Muscle layer of colon (tissue), 2 donors: ENCODE measurements around the gene CYP17A1.

ENCODE experiments used
- H3K27ac ChIP-seq: one replicate; pipeline ENCODE4 v1.7.0; 2013; ENCODE audit warnings: low read depth, mild to moderate bottlenecking, low read length, moderate library complexity
- H3K27me3 ChIP-seq, 2 donors: one replicate each; pipeline ENCODE4 v1.7.0; 2013; ENCODE audit warnings: low read length in 2 of 2, mild to moderate bottlenecking in 2 of 2; ENCODE audit not compliant: insufficient read depth in 2 of 2, control insufficient read depth in 1 of 2
- H3K36me3 ChIP-seq: one replicate; pipeline ENCODE4 v1.7.0; 2013; ENCODE audit warnings: mild to moderate bottlenecking, low read length; ENCODE audit not compliant: insufficient read depth
- H3K4me1 ChIP-seq: one replicate; pipeline ENCODE4 v1.7.0; 2013; ENCODE audit warnings: mild to moderate bottlenecking, low read length; ENCODE audit not compliant: insufficient read depth
- H3K4me3 ChIP-seq, 2 donors: one replicate each; pipeline ENCODE4 v1.7.0; 2013; ENCODE audit warnings: low read length in 2 of 2, low read depth in 1 of 2, mild to moderate bottlenecking in 1 of 2, moderate library complexity in 1 of 2
- H3K9ac ChIP-seq: one replicate; pipeline ENCODE4 v1.7.0; 2013; ENCODE audit warnings: low read length
- H3K9me3 ChIP-seq: one replicate; pipeline ENCODE4 v1.7.0; 2013; ENCODE audit warnings: mild to moderate bottlenecking, low read length
- donor health status: abdominal sarcoma.
- donor health status: Adenocarcinoma of cecum.

Gene CYP17A1

GRCh38 chr10:102814873-102815661 lies 22.1 kb downstream of the CYP17A1 start:
- Histone ChIP-seq H3K4me3 (no peak overlapping the region), H3K9me3 (no peaks in the 10 kb centered on the region), H3K27me3 (no peaks in the 10 kb centered on the region), H3K4me1 (peaks cover 26% of the 10 kb centered on the region), H3K27ac (peak overlapping the region; percentile 74), H3K36me3 (peaks cover 47% of the 10 kb centered on the region), H3K9ac (peak overlapping the region; percentile 19)

- Histone ChIP-seq H3K9ac (no peak overlapping the region), H3K36me3 (peaks cover 52% of the 10 kb centered on the region), H3K4me3 (no peak overlapping the region), H3K27me3 (no peaks in the 10 kb centered on the region), H3K27ac (no peak overlapping the region), H3K4me1 (peaks cover 26% of the 10 kb centered on the region), H3K9me3 (no peaks in the 10 kb centered on the region)
Observed at GRCh38 chr10:102814453-102814871, 22.8 kb downstream of the CYP17A1 start.

- Histone ChIP-seq H3K9me3 (no peaks in the 10 kb centered on the region), H3K27me3 (no peaks in the 10 kb centered on the region), H3K4me3 (no peak overlapping the region), H3K27ac (no peak overlapping the region), H3K36me3 (peaks cover 52% of the 10 kb centered on the region), H3K4me1 (peaks cover 26% of the 10 kb centered on the region), H3K9ac (no peak overlapping the region)
Observed at GRCh38 chr10:102813734-102814452, 23.3 kb downstream of the CYP17A1 start.

- peaks cover 57% of the 10 kb centered on the region for H3K36me3 ChIP-seq
- H3K4me3 ChIP-seq: no peak overlapping the region
- H3K9me3 ChIP-seq: no peaks in the 10 kb centered on the region
- H3K4me1 ChIP-seq: peaks cover 21% of the 10 kb centered on the region
- H3K27me3 ChIP-seq: no peaks in the 10 kb centered on the region
- no peak overlapping the region for H3K9ac ChIP-seq
- H3K27ac ChIP-seq: no peak overlapping the region
Observed at GRCh38 chr10:102813017-102813541, 24.1 kb downstream of the CYP17A1 start.

GRCh38 chr10:102812231-102812876 lies 24.9 kb downstream of the CYP17A1 start:
- H3K4me3 ChIP-seq: no peak overlapping the region
- H3K27me3 ChIP-seq: no peaks in the 10 kb centered on the region

GRCh38 chr10:102811346-102811745 lies 25.9 kb downstream of the CYP17A1 start:
- Histone ChIP-seq H3K4me3 (no peak overlapping the region), H3K27ac (no peak overlapping the region), H3K36me3 (peaks cover 57% of the 10 kb centered on the region), H3K9ac (no peak overlapping the region), H3K4me1 (peaks cover 19% of the 10 kb centered on the region), H3K9me3 (no peaks in the 10 kb centered on the region), H3K27me3 (no peaks in the 10 kb centered on the region)

More at GRCh38 chr10:102812231-102812876, 24.9 kb downstream of the CYP17A1 start:
- Histone ChIP-seq H3K9ac (no peak overlapping the region), H3K4me1 (peaks cover 21% of the 10 kb centered on the region), H3K9me3 (no peaks in the 10 kb centered on the region), H3K36me3 (peaks cover 57% of the 10 kb centered on the region), H3K27ac (no peak overlapping the region)

- H3K9me3 ChIP-seq: no peaks in the 10 kb centered on the region
- peaks cover 40% of the 10 kb centered on the region for H3K36me3 ChIP-seq
- no peak overlapping the region for H3K9ac ChIP-seq
- H3K4me3 ChIP-seq: no peak overlapping the region
- no peaks in the 10 kb centered on the region for H3K27me3 ChIP-seq
- H3K4me1 ChIP-seq: peaks cover 5% of the 10 kb centered on the region
- H3K27ac ChIP-seq: no peak overlapping the region
Observed at GRCh38 chr10:102808380-102808779, 28.8 kb downstream of the CYP17A1 start.

- no peaks in the 10 kb centered on the region for H3K9me3 ChIP-seq
- H3K27me3 ChIP-seq: no peaks in the 10 kb centered on the region
- H3K4me3 ChIP-seq: no peak overlapping the region
- peaks cover 40% of the 10 kb centered on the region for H3K4me1 ChIP-seq
- peaks cover 15% of the 10 kb centered on the region for H3K36me3 ChIP-seq
- H3K9ac ChIP-seq: no peak overlapping the region
- H3K27ac ChIP-seq: no peak overlapping the region
Observed at GRCh38 chr10:102804382-102805055, 32.7 kb downstream of the CYP17A1 start.

- no peaks in the 10 kb centered on the region for H3K9me3 ChIP-seq
- peak overlapping the region; percentile 35 for H3K27ac ChIP-seq
- peak overlapping the region; percentile 16 for H3K9ac ChIP-seq
- H3K36me3 ChIP-seq: peaks cover 25% of the 10 kb centered on the region
- no peak overlapping the region for H3K4me3 ChIP-seq
- H3K27me3 ChIP-seq: no peaks in the 10 kb centered on the region
- H3K4me1 ChIP-seq: peaks cover 45% of the 10 kb centered on the region
Observed at GRCh38 chr10:102802920-102803534, 34.2 kb downstream of the CYP17A1 start.

GRCh38 chr10:102801978-102802377 lies 35.2 kb downstream of the CYP17A1 start:
- peak overlapping the region; percentile 57 for H3K27ac ChIP-seq
- peaks cover 50% of the 10 kb centered on the region for H3K4me1 ChIP-seq
- H3K4me3 ChIP-seq: no peak overlapping the region

More at GRCh38 chr10:102801978-102802377, 35.2 kb downstream of the CYP17A1 start:
- Histone ChIP-seq H3K9me3 (no peaks in the 10 kb centered on the region), H3K27me3 (no peaks in the 10 kb centered on the region), H3K9ac (no peak overlapping the region), H3K36me3 (peaks cover 28% of the 10 kb centered on the region)
